GM23338 (cell line): Measurements from ENCODE around the gene NCS1. TPM values are rescaled to one million over a fixed set of nuclear protein-coding genes. Genes with fewer than 3 reads are reported as not detected.

Experiments
- ATAC-seq: fragments of 200-7000 bp; cut with Tn5 transposase; 3 replicates; pipeline ENCODE4 v1.9.1; 2020
- DNase-seq: peaks from one replicate; pipeline ENCODE4 v3.0.0-alpha.2; 2015; ENCODE audit warnings: low spot score
- H2AFZ ChIP-seq: fragments of 200-600 bp; sonication (generic); 2 replicates; pipeline ENCODE4 v1.8.0; 2016; ENCODE audit warnings: antibody characterized with exemption, mild to moderate bottlenecking, moderate library complexity
- H3F3A ChIP-seq: fragments of 200-600 bp; sonication (generic); replicated peaks from 2 replicates; pipeline ENCODE4 v1.8.0; 2017; ENCODE audit warnings: antibody characterized with exemption, mixed run types, low read depth
- H3K27ac ChIP-seq: fragments of 200-600 bp; sonication (generic); 2 replicates; pipeline ENCODE4 v1.6.1; 2016; ENCODE audit warnings: low read depth
- H3K27me3 ChIP-seq: fragments of 200-600 bp; sonication (generic); 2 replicates; pipeline ENCODE4 v1.8.0; 2016; ENCODE audit warnings: mild to moderate bottlenecking, mixed run types, moderate library complexity; ENCODE audit not compliant: insufficient read depth
- H3K36me3 ChIP-seq: fragments of 200-600 bp; sonication (generic); 2 replicates; pipeline ENCODE4 v1.8.0; 2016; ENCODE audit warnings: mild to moderate bottlenecking; ENCODE audit not compliant: insufficient read depth
- H3K4me1 ChIP-seq: fragments of 200-600 bp; sonication (generic); 2 replicates; pipeline ENCODE4 v1.8.0; 2016; ENCODE audit warnings: mild to moderate bottlenecking, moderate library complexity; ENCODE audit not compliant: insufficient read depth
- H3K4me2 ChIP-seq: fragments of 200-600 bp; sonication (generic); 2 replicates; pipeline ENCODE4 v1.7.1; 2017; ENCODE audit warnings: mixed run types
- H3K4me3 ChIP-seq: fragments of 200-600 bp; sonication (generic); 2 replicates; pipeline ENCODE4 v1.6.1; 2016; ENCODE audit warnings: mixed run types
- H3K79me2 ChIP-seq: fragments of 200-600 bp; sonication (generic); replicated peaks from 2 replicates; pipeline ENCODE4 v1.8.0; 2017; ENCODE audit warnings: mild to moderate bottlenecking; ENCODE audit not compliant: insufficient read depth
- H3K9me2 ChIP-seq: fragments of 200-600 bp; sonication (generic); 2 replicates; pipeline ENCODE4 v1.8.0; 2017; ENCODE audit not compliant: insufficient read depth
- H4K20me1 ChIP-seq: fragments of 200-600 bp; sonication (generic); replicated peaks from 2 replicates; pipeline ENCODE4 v1.8.0; 2017; ENCODE audit warnings: mild to moderate bottlenecking; ENCODE audit not compliant: insufficient read depth
- H3K27ac Mint-ChIP-seq: 2 replicates; pipeline ENCODE4 v1.8.0; 2020; ENCODE audit warnings: inconsistent platforms, mild to moderate bottlenecking, moderate library complexity, mixed read lengths
- H3K27me3 Mint-ChIP-seq: 3 replicates; pipeline ENCODE4 v1.8.0; 2022; ENCODE audit warnings: low read depth, mild to moderate bottlenecking, moderate library complexity, mixed read lengths, inconsistent platforms; ENCODE audit not compliant: insufficient read depth, poor library complexity
- H3K36me3 Mint-ChIP-seq: 3 replicates; pipeline ENCODE4 v1.8.0; 2021; ENCODE audit warnings: low read depth, mild to moderate bottlenecking, inconsistent platforms, moderate library complexity, mixed read lengths
- H3K4me1 Mint-ChIP-seq: 3 replicates; pipeline ENCODE4 v1.8.0; 2020; ENCODE audit warnings: mild to moderate bottlenecking, inconsistent platforms, mixed read lengths
- H3K4me3 Mint-ChIP-seq: 3 replicates; pipeline ENCODE4 v1.8.0; 2021; ENCODE audit warnings: moderate library complexity, mild to moderate bottlenecking, inconsistent platforms, mixed read lengths
- H3K9me3 Mint-ChIP-seq: 3 replicates; pipeline ENCODE4 v1.8.0; 2020; ENCODE audit warnings: moderate library complexity, mild to moderate bottlenecking, inconsistent platforms, mixed read lengths
- CREB1 ChIP-seq: fragments of 250-450 bp; sonication (Bioruptor Pico); IDR thresholded peaks from 2 replicates; pipeline ENCODE4 v1.5.0; 2020; ENCODE audit warnings: low read depth, mild to moderate bottlenecking, moderate library complexity
- ETS1 ChIP-seq: IDR thresholded peaks from 2 replicates; pipeline ENCODE4 v1.6.1; 2016; ENCODE audit warnings: antibody characterized with exemption
- EZH2 ChIP-seq: fragments of 200-600 bp; sonication (generic); IDR thresholded peaks from one replicate; pipeline ENCODE4 v1.8.0; 2017; ENCODE audit warnings: antibody characterized with exemption, mild to moderate bottlenecking, low read depth; ENCODE audit not compliant: unreplicated experiment
- EZH2phosphoT487 ChIP-seq: fragments of 200-600 bp; sonication (generic); IDR thresholded peaks from one replicate; pipeline ENCODE4 v1.8.1; 2018; ENCODE audit warnings: antibody characterized with exemption; ENCODE audit not compliant: unreplicated experiment
- JUNB ChIP-seq: IDR thresholded peaks from one replicate; pipeline ENCODE4 v1.6.1; 2016; ENCODE audit warnings: antibody characterized with exemption; ENCODE audit not compliant: unreplicated experiment
- POLR2AphosphoS5 ChIP-seq: IDR thresholded peaks from 2 replicates; pipeline ENCODE4 v1.6.1; 2016; ENCODE audit warnings: antibody characterized with exemption, low read depth
- ZNF114 ChIP-seq: fragments of 250-450 bp; sonication (Bioruptor Pico); IDR thresholded peaks from 2 replicates; pipeline ENCODE4 v1.5.0; 2020; ENCODE audit warnings: mild to moderate bottlenecking, moderate library complexity
- ZNF331 ChIP-seq: fragments of 250-450 bp; sonication (Bioruptor Pico); IDR thresholded peaks from 2 replicates; pipeline ENCODE4 v1.5.0; 2020; ENCODE audit warnings: low read depth, mild to moderate bottlenecking, moderate library complexity
- ZNF462 ChIP-seq: fragments of 250-450 bp; sonication (Bioruptor Pico); IDR thresholded peaks from 2 replicates; pipeline ENCODE4 v1.5.0; 2020; ENCODE audit warnings: mild to moderate bottlenecking, moderate library complexity
- long read RNA-seq: library from polyadenylated mRNA; unstranded; transcript quantifications from one replicate; pipeline ENCODE4 v2.0.0, GENCODE V29; 2020; ENCODE audit not compliant: unreplicated experiment
- polyA plus RNA-seq: library from polyadenylated mRNA; unstranded; fragments of >200 nt; fragmentation: Nextera tagmentation; extraction: Ambion mirVana; gene quantifications from 2 replicates; pipeline ENCODE4 v1.2.1, GENCODE V29; 2016
- total RNA-seq: library from RNA; depleted of rRNA; stranded (reverse); fragments of >200 nt; shearing (Covaris generic); gene quantifications from 2 replicates; pipeline ENCODE4 v1.2.3, GENCODE V29; 2014; rRNA removed

The NCS1 gene
- total RNA-seq (28.8 and 34.3 TPM in 2 replicates), polyA plus RNA-seq (8.2 and 10.3 TPM in 2 replicates)
- long read RNA-seq, partial matches to known transcripts = 0 of 3 reads
- long read RNA-seq, other reads (novel, unspliced or antisense) = 3 of 3 reads

GRCh38 chr9:130172161-130172857 lies at the start of gene NCS1:
Gene NCS1 (plus strand): TSS chr9:130172404. CDS start chr9:130172664, 260 bp downstream.
- Histone ChIP-seq H3K79me2 (peaks cover 32% of the 10 kb centered on the region), H3K4me1 (0 out of 2 replicates have a peak, but pooled peaks cover 8% of the 10 kb centered on the region), H3K9me2 (no peaks in the 10 kb centered on the region), H3K27ac (no peak within 1 kb of the TSS), H3K4me2 (peak within 1 kb of the TSS; percentile 99), H4K20me1 (no peaks in the 10 kb centered on the region), H3K27me3 (no peaks in the 10 kb centered on the region; the same call in 1 of the 2 replicates), H3K4me3 (peak within 1 kb of the TSS; percentile 83), H3F3A (no peaks in the 10 kb centered on the region; the same call in 1 of the 2 replicates), H2AFZ (peak within 1 kb of the TSS; percentile 98), H3K36me3 (no peaks in the 10 kb centered on the region)
- no peaks in the 10 kb centered on the region; the same call in 2 of the 3 replicates for H3K36me3 Mint-ChIP-seq
- DNase-seq (peak; percentile 70), ATAC-seq (peak; percentile 20)
- no peak for TF ChIP-seq ZNF331 (CRISPR knock-in tag)
- TF ChIP-seq POLR2AphosphoS5 = no peak
- no peak for TF ChIP-seq ETS1
- no peaks in the 10 kb centered on the region; the same call in 1 of the 3 replicates for H3K9me3 Mint-ChIP-seq
- peaks cover 11% of the 10 kb centered on the region for H3K27me3 Mint-ChIP-seq
- peaks cover 19% of the 10 kb centered on the region for H3K4me1 Mint-ChIP-seq
- H3K4me3 Mint-ChIP-seq = peak within 1 kb of the TSS; percentile 84
- H3K27ac Mint-ChIP-seq = no peak within 1 kb of the TSS

GRCh38 chr9:130122456-130122855 lies 49.7 kb upstream of the NCS1 start:
- no peaks in the 10 kb centered on the region for H3K9me3 Mint-ChIP-seq
- TF ChIP-seq ZNF331 (CRISPR knock-in tag) = no peak
- no peak for TF ChIP-seq EZH2
- no peak for TF ChIP-seq EZH2phosphoT487
- no peak for TF ChIP-seq JUNB
- no peak for TF ChIP-seq ZNF114 (CRISPR knock-in tag)
- TF ChIP-seq CREB1 (CRISPR knock-in tag) = no peak
- TF ChIP-seq ZNF462 (CRISPR knock-in tag) = no peak

More at GRCh38 chr9:130122456-130122855, 49.7 kb upstream of the NCS1 start:
- peaks cover 8% of the 10 kb centered on the region; the same call in 1 of the 2 replicates for H3K36me3 ChIP-seq
- peaks cover 5% of the 10 kb centered on the region for H3K4me1 ChIP-seq
- DNase-seq (no peak), ATAC-seq (no peak)
- H2AFZ ChIP-seq = no peak overlapping the region
- H3K27me3 Mint-ChIP-seq = peaks cover 10% of the 10 kb centered on the region
- no peaks in the 10 kb centered on the region for H3F3A ChIP-seq
- no peaks in the 10 kb centered on the region for H3K9me2 ChIP-seq
- no peaks in the 10 kb centered on the region for H3K27me3 ChIP-seq
- no peaks in the 10 kb centered on the region; the same call in 1 of the 3 replicates for H3K36me3 Mint-ChIP-seq
- H3K27ac ChIP-seq = no peak overlapping the region; the same call in 1 of the 2 replicates
- H3K4me2 ChIP-seq = no peak overlapping the region
- peak overlapping the region; percentile 50; the same call in 1 of the 2 replicates for H3K27ac Mint-ChIP-seq
- H4K20me1 ChIP-seq = peaks cover 2% of the 10 kb centered on the region; the same call in 1 of the 2 replicates
- no peak overlapping the region for H3K4me3 Mint-ChIP-seq
- H3K79me2 ChIP-seq = no peaks in the 10 kb centered on the region
- peaks cover 44% of the 10 kb centered on the region for H3K4me1 Mint-ChIP-seq
- no peak overlapping the region for H3K4me3 ChIP-seq
